Pons (tissue), 1 donor: ENCODE results near the gene RBM18.

Source experiments
- DNase-seq: peaks from one replicate; pipeline ENCODE4 v3.0.0-alpha.2; 2016; ENCODE audit warnings: low spot score

The RBM18 gene, protein sequence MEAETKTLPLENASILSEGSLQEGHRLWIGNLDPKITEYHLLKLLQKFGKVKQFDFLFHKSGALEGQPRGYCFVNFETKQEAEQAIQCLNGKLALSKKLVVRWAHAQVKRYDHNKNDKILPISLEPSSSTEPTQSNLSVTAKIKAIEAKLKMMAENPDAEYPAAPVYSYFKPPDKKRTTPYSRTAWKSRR

DNA sequence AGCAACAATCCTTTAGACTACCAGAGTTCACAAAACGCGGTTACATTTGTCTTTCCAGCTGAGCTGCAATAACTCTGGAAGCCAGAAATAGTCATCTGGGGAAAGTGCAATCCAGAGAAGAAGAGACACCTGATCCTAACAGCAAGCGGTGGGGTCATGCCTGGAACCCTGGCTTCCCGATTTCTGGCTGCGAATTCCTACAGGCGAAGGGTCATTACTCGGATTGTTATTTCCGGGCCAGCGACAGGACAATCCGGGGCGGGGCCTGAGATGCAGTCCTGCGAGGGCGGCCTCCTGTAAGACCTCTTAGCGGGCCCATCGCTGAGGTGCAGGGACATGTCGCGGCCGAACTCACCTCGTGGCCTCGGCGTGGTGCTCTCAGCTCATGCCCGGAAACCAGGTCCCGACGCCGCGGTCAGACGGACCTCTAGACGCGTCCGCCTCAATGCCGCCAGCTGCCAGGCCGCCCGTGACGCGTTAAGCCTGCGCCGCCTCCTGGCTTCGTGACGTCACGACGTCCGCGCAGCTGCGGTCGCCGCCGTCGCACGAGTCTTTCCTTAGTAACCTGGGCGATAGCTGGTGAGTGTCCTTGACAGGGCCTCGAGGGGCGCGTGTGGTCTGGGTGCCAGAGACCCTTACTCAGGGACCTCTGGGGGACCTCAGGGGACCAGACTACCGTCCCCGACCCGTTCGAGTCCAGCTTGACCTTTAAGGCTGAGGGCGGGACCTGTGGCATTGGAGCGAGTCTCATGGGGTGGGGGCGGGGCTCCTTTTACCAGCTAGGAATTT lies at the start of gene RBM18, which contains the start of gene MRRF:
Gene RBM18 (minus strand): TSS at position 481 of the 789 bp plus-strand sequence. CDS start 3,348 bp downstream, outside the sequence.
Gene MRRF (plus strand): TSS at position 523 of the 789 bp plus-strand sequence. CDS start 6,010 bp downstream, outside the sequence.
- DNase-seq, result peak; percentile 78

DNA sequence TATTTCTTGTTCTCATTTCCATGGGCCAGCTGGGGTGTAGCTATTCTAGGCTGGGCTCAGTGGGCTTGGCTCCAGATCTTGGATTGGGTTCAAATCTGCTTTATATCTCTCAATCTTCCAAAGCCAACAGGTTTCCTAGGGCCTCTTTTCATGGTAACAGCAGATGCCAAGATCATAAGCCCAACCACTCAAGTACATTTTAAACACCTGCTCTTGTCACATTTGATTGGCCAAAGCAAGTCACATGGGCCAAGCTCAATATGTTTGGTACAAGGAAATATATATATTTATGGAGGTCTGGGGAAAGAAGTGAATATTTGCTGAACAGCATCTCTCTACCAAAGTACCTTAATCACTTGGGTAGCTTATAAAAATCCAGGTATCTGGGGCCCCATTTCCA lies 49.5 kb upstream of the RBM18 start:
- DNase-seq, result no peak

DNA sequence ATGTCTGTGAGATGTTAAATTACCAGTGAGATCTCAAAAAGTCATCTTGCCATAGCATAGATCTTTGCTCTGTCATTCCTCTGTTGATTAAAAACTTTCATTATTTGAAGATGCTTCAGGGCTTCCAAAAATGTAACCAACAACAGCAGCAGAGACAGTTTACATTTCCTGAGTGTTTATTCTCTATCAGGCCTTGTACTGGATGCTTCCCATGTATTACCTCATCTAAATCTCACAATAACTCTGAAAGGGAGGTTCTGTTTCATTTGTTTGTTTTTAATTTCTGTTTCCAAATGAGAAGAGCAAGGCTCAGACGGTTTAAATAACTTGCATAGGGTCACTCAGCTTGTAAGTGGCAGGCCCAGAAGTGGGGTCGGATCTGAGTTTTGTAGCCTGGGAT lies 45.2 kb upstream of the RBM18 start:
- DNase-seq, result no peak

DNA sequence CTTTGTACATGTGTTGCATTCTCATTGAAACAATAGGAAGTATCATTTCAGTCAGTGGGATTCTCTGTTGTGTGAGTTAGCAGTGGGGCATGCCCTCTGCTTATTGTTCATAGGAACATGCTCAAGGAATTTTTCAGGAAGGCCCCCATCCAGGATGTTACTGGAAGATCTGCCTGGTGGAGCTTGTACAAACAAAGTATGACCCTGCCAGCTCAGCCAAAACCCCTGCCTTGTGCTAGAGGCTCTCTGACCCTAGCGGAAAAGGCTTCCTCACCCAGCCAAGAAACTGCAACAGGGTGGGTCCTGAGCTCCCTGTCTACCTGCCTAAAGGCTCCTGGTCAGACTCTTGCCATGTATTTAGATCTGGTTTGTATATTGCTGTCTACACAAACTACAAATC lies 43.3 kb upstream of the RBM18 start:
- DNase-seq, result no peak

DNA sequence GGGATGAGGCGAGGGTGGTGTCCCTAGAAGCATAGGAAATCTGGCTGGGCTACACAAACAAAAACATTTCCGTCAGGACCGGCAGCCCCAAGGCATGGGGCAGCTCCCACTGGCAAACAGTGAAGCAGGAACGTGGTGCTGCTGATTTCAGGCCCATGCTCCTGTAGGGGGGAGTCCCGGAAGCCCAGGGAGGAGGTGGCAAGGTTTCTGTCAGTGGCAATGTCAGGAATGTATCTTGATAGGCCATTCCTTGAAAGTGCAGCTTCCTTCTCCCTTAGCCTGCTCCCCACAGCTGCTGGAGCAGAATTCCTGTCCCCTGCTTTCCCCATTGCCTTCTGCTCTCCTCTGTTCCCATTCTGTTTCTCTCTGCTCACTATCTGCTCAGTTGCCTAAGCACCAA lies 42.4 kb upstream of the RBM18 start:
- DNase-seq, result no peak

DNA sequence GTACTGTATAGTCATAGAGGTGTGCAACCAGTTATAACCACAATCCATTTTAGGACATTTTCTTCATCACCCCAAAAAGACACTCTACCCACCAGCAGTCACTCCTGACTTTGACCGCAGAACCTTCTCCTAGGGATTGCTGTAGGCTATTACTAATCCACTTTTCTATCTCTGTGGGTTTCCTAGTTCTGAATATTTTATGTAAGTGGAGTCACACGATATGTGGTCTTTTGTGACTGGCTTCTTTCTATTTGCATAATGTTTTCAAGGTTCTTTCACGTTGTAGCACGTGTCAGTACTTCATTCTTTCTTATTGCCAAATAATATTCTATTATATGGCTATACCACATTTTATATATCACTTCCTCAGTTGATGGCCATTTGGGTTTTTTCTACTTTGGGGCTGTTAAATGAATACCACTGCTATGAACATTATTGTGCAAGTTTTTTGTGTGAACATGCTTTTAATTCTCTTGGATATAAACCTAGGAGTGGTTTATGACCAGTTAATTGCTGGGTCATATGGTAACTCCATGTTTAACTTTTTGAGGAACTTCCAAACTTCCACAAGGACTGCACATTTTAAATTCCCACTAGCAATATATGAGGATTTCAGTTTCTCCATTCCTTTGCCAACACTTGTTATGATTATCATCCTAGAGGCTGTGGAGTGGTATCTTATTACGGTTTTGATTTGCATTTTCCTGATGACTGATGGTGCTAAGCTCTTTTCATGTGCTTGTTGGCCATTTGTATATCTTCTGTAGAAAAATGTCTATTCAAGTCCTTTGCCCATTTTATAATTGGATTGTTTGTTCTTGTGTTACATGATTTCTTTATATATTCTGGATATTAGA lies 37.8 kb upstream of the RBM18 start:
- no peak for DNase-seq

DNA sequence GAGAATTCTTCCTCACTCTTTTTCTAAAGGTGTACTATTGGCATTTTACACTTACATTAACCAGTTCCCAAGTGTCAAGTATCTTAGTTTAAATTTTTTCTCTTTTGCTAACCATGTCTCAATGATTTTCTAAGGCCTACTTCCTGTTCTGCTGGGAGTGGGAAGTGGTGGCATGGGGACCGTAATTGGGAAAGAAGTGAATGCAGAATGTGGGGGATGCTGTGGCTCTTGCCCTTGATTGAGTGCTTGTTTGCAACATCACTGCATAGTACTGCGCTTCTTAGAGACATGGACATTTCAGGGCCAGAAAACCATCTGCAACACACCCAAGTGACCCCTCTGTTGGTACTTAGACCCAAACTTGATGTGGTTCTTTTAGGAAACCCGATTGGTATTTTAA lies 32.9 kb upstream of the RBM18 start:
- DNase-seq, result no peak

DNA sequence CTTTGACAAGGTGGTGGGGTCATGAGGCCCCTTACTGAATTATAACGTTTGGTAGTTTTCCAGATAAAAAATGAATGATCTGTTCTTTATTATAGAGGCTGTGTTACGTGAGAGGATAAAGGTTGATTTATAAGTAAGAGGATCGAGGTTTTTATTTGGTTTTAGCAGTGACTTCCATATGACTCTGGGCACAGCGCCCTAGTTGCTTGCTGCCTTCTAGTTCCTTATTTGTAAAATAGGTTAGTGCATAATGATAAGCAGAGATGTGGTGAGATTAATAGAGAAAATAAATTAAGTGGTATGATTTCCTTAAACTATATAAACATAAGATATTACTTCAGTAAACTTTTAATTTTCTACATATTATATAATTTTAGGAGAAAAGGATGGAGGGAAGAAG lies 29.9 kb upstream of the RBM18 start:
- no peak for DNase-seq

DNA sequence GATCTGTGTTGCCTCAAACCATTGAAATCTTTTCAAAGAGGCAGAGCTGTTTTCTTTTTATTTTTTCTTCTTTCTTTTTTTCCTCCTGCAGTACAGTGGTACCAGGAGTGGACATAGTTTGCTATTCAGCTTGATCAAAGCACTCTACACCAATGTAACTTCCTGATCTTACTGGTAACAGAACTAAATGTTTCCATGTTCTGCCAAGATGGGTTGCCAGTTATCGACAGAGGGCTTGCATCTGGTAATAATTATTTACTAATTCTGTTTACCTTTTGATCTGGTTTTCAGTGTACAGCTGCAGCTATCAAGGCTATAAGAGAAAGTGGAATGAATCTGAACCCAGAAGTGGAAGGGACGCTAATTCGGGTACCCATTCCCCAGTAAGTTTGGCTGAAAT lies 26.8 kb upstream of the RBM18 start:
- no peak for DNase-seq

DNA sequence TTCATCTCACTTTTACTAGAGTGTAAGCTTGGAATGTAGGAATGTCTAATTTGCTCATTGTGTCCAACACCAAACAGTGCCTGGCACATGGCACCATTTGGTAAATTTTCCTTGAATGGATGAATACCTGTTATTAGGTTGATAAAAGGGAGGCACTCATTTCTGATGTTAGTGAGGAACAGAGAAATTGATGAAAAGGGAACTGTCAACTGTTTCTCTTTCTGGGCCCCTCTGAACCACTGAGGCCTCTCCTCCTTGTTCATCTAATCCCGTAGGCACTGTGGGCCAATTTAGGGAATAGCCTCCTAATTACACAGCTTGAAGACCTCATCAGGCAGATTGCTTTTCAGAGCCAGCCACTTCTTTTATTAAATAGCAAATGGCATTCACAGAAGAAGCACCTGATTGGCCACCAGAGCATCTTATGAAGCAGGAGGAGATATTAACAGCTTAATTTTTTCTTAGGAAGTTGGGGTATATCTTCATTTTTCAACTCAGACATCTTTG lies 22.6 kb upstream of the RBM18 start:
- no peak for DNase-seq

DNA sequence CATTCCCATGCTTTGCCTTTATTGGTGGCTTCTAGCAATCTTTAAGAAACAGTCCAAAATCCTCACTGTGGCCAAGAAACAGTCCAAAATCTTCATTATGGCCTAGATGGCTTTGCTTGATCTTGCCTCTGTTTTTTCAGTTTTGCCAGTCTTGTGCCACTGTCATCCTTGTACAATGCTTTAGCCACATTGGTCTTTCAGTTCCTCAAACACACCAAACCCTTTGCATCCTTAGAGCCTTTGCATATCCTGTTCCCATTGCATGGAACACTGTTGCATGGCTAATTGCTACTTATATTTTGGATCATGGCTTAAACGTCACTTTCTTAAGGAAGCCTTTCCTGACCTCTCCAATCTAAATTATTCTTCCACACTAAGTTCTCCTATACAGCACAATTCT lies 22.1 kb upstream of the RBM18 start:
- peak; percentile 35 for DNase-seq

DNA sequence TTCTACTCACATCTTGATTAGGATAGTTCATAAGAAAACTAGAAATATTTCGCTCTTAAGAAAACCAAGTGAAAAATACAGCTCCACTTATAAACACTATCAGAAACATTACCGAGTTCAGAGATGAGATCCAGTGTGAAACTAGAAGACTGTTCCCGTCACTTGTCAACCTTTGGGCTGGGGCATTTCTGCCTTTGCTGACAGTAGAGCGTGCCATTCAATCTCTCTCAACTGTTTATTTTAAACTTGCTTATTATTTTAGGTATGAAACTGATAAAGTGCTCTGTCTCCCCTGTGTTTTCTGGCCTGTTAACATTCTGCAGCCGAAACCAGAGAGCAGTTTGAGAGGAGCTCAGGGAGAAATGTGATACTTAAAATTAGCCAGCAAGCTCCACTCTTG lies 16.7 kb upstream of the RBM18 start:
- DNase-seq, result no peak

DNA sequence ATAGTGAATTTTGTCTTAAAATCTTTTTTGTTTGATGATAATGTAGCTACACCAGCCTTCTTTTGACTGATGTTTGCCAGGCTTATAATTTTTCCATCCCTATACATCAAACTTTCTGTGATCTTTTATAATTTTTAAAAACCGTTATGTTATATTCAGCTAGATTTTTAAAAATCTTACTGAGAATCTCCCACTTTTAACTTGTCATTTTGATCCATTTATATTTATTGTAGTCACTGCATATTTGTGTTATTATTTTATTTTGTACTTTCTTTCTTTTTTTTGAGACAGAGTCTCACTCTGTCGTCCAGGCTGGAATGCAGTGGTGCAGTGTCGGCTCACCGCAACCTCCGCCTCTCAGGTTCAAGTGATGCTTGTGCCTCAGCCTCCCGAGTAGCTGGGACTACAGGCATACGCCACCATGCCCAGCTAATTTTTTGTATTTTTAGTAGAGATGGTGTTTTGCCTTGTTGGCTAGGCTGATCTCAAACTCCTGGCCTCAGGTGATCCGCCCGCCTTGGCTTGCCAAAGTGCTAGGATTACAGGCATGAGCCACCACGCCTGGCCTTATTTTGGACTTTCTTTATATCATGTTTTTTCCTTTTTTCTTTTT lies 12.8 kb upstream of the RBM18 start:
- DNase-seq, result no peak

DNA sequence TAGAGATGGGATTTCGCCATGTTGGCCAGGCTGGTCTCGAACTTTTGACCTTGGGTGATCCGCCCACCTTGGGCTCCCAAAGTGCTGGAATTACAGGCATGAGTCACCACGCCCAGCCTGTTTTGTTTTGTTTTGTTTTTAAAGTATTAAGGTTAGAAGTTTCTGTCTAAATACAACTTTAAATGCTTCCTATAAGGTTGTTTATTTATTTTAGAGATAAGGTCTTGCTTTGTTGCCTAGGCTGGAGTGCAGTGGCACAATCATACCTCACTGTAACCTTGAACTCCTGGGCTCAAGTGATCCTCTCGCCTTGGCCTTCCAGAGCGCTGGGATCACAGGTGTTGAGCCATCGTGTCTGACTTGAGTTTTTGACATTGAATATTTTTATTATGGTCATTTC lies 11.5 kb upstream of the RBM18 start:
- no peak for DNase-seq

DNA sequence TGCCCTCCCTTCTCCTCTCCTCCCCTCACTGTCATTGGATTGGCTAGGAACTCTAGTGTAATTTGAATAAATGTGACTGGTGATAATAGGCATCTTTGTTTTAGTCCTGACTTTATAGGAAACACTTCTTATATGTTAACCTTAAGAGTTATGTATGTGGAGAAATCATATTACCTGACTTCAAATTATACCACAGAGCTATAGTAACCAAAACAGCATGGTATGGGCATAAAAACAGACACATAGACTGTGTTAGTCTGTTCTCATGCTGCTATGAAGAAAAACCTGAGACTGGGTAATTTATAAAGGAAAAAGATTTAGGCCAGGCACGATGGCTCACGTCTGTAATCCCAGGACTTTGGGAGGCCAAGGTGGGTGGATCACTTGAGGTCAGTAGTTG lies 9.4 kb upstream of the RBM18 start:
- no peak for DNase-seq

DNA sequence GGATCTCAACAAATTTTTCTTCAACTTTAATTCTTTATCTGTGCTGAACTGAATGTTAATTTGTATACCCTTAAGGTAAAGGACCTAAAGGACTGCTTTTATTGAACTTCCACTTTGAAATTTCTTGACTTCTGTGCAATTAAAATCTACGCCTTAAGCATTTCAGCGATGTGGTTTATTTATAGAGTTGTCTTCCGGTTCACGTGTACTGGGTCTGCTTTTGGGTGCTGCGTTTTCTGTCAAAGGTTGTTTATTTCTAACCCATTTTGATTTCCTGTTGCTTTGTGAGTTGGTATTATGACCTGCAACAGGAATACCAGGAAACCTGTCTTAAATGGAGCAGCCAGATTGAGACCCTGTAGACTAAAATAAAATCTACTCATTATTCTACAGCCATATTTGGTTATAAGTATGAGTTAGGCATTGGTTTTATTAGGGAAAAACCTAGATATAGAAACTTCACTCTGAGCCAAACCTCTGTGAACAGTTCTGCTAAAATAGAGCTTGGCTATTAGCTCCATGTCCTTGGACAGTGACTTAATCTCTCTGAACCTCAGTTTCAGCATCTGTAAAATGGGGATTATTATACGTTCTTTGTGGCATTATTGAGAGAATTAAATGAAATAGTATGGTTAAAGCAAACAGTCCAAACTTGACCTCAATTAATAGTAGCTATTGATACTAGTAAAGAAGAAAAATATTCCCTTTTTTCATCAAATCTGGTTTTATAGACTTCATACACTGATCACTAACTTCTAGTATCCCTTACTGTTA lies 3.6 kb upstream of the RBM18 start:
- no peak for DNase-seq

DNA sequence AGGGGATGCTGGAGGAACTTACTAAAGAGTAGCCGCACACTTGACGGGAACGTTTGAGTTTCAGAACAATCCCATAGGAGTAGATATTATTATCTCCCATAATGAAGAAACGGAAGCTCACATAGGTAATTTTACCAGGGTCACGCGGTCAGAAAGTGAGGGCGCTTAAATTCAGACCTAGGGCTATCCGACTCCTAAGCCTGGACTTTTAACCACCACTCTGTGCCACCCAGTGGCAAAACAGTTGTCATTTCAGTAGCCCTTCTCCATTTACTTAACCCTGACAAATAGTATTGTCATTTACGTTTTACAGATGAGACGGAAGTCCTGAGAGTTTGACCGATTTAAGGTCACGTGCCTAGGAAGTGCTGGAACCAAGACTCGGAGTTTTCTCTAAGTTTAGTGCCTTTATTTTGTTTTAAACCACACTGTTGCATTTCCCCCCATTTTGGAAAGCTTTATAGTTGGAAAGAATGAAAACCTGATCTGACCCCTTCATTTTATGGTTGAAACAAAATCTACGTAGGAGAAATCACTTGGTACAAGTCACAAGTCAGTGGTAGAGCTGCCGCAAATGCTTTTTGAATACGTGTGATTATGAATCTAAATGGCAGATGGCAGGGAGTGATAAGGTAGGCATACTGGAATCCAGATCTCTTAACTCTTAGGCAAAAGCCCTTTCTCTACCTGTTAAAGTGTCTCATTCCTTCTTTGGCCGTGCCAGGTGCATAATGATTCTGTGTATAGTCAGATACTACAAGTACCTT lies 692 bp upstream of the RBM18 start:
- peak; percentile 58 for DNase-seq

DNA sequence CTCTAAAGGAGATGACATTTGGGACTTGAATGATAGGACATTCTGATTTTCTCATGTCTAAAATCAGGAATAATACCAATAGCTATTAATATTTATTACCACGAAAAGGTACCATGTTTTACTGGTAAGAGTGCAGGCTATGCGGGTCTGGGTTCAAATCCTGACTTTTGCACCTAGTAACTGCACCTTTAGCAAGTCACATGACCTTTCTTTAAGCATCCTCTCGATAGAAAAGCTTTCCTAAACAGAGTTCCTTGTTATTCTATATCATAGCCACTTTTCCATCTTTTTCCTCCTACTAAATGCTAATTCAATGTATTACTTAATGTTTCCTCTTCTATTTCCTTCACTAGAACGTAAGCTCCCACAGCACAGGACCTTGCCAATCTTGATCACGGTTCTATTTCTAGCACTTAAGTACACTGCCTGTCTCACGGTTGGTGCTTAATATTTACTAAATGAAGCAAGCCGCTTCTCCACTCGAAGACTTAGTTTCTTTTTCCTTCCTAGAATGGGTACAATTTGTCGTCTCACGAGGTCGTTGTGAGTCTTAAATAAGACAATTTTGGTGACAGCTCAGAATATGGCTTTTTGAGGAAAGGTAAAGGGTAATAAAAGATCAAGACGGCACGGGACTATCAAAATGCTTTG lies 816 bp downstream of the RBM18 start:
- no peak for DNase-seq

DNA sequence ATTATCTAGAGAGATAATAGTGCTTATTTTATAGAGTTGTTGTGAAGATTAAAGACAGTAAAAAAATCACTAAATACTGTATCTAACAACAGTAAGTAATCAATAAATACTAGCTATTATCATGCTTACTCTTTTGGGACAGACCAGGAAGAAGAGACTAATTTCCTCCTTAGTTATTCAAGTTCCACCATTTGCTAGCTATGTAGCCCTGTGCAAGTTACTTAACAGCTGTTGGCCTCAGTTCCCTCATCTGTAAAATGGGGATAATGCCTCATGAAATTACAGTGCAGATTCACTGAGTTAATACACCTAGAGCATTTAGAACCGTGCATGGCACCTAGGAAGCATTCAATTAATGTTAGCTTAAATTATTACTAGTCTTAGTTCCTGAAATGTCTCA lies 2.6 kb downstream of the RBM18 start:
- DNase-seq, result no peak

DNA sequence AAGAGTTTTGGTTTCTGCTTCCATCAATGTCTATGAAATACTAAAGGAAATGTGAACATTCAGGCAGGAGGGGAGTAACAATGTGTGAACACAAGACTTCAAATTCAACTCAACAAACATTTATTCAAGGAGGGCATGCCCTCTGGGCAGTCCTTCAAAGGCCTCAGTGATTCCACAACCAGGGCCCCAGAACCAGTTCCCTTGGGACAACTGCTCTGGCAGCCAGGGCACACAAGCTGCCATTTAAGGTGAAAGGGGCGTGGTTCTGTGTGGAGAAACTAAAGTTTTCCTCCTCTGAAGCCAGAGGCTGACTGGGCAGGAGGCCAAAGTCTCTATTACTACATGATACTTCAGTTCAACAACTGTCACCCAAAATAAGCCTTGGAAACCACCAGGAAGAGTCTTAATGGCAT lies 3.2 kb downstream of the RBM18 start:
- DNase-seq, result no peak
